NCI-H1105 treated with DMSO at 0.1 percent for 48 hours (cell line): ENCODE measurements around the gene GAB2.

Experiments used
- DNase-seq: peaks from one replicate; lab custom pipeline; 2025; lab: John Stamatoyannopoulos, UW

The GAB2 gene

DNA sequence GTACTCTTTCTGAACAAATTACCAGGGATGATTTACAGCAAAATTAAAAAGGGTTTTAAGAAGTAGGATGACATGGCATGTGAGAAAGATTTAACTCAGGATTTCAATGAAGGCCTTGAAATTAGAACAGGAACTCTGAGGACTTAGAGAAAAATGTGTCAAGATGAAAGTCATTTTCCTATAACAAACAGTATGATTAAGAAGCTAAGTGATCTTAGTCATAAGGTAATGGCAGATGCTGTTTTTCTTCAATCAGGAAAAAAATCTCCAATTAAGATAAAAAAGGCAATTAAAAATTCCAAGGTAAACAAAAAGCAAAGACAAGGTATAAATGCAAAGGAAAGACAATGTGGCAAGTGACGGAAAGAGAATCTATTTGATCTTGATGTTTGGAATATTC lies 73.5 kb downstream of the GAB2 start:
- no peak for DNase-seq

DNA sequence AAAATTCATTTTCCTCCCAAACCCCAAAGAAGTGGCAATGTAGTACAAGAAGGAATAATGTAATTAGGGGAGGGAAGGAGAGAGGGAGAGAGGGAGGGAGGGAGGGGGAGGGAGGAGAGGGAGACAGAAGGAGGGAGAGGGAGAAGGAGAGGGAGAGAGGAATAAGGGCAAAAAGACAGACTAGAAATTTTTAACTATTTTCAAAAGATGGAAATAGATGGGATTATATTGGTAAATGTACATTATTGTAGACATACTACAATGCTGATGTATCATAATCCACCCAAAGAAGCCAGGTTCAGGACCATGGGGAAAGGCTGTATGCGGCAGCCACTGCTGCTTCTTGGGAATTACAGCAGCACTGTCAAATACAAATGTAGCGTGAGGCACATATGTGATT lies 74.3 kb downstream of the GAB2 start:
- DNase-seq = no peak

DNA sequence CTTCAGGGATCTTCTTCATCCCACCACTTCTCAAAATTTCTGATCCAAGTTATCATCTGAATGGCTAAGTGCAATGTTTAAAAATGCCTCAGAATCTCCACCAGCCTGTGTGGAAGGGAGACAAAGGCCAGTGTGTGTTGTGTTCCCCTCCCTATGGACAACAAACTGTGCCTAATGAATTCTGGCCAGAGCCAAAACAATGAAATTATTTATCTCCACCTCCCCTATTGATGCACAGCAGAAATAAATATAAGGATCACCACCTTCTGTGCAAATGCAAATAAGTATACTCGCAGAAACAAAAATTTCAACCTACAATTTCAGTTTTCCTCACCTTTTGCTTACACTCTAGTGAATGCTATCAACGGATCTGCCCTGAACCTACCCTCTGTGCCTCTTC lies 75.8 kb downstream of the GAB2 start:
- no peak for DNase-seq

DNA sequence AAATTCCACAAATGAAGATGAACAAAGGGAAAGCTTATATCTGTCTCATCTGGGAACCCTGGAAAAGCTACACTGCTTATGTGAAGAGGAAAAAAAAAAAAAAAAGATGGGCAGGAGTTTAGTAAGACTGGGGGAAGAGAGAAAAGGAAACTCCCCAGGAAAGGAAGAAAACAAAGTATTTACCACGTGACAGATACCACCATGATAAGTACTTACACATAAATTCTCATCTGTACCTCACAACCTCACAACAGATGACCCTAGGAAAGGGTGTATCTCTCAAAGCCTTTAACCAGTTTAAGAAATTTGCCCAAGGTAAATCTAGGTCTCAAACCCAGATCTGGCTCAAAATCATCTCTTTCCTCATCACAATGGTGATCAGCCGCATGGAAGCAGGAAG lies 77.1 kb downstream of the GAB2 start:
- no peak for DNase-seq

DNA sequence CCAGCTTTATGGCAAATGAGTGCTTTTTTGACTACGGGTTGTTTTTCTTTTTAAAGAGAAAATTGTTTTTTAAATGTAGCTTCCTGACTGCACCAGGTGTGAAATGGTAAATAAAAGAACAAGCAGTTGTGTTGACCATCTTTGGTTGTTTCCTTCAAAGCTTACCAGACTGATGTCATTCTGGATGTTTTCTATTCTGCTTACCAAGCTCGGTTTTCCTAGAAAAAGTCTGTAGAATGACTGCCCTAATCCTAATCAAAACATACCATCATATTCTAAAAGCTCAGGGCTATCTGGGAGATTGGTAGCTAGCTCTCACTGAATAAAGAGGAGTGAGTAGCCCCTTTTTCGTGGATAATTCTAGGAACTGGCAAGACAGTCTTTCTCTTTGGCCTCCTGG lies 77.7 kb downstream of the GAB2 start:
- DNase-seq = no peak

DNA sequence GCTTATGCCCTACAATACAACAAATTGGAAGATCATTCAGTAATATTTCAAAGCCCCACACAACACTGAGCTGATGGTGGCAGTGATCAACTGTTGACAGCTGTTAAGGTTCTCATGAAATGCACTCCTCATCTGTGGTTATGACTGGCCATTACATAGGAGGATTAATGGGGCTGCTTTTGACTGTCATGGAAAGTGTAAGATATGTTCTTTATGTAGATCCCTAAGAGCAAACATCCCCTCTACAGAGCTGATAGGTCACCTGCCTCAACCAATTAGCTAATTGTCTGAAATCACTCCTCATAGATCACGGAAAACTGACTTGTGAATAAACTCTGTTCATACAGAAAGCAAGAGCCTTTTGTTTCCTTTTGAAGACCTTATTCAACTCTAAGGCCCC lies 78.1 kb downstream of the GAB2 start:
- peak; percentile 15 for DNase-seq

DNA sequence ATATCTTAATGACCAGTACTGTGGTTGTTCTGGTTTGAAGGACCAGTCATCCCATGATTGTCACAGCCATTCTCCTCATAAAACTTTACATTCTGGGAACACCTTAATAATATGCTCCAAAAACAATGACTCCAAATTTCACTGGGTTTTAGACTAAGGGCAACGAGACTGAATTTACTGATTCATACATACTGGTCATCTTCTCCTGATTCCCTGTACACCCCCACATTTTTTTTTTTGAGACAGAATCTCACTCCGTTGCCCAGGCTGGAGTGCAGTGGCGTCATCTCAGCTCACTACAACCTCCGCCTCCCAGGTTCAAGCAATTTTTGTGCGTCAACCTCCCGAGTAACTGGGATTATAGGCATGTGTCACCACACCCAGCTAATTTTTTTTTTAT lies 78.9 kb downstream of the GAB2 start:
- no peak for DNase-seq

DNA sequence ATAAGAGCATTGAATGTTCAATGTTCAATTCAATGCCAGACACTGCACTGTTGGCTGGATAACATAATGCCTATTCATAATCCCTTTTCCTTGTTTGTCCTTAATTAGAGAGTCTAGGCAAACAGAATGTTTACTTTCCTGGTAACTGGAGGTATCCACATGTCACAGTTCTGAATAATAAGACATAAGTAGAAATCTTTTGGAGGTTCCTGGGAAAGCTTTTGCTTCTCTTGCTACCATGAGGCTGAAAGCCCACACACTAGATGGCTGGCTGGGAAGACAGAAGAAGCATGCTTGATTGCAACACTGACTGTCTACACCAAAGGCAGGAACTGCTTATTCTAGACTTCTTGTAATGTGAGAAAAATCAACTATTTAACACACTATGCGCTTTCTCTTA lies 79.5 kb downstream of the GAB2 start:
- DNase-seq = no peak

DNA sequence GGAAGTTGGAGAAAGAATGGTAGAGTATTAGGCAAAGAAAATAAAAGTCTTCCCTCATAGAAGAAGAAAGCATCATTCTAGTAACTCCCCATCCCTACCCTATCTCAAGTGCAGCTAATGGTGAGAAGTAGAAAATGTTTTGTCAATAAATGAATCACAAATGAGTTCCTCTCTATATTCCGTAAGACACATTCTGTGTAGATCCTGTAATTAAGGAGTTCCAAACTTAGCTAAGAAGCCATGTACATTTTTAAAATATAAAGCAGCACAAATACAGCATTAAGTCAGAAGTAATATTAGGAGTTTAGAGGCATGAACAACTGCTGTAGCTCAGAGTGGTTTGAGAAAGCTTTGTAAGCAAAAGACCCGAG lies 80.1 kb downstream of the GAB2 start:
- no peak for DNase-seq

DNA sequence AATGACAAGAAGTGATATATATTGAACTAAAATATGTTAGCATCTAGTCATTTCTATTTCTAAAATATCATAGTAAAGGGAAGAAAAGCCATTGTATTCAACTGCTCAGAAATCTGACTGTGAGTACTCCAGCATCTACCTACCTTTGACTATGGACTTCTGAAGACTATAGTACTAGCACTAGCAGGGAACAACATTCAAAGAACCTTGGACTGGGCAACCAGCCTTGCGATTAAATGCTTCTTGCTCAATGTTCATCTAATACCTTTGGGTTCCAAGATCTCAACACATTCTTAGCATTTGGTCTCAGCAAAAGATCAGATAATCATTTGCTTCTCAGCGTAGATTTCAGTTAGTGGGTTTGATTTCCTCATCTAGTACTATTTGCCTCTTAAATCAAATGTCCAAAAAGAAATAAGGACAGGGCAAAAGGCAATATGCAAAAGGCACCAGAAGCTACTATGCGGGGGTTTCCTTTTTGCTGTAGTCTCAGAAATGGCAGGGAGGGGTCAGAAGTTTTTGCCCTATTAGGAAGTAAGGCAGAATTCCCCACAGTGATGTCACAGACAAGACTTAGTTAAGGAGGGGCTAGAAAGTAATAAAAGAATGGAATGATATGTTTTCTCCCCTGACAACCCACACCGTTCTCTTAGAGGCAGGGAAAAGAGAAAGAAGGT lies 80.6 kb downstream of the GAB2 start:
- no peak for DNase-seq

DNA sequence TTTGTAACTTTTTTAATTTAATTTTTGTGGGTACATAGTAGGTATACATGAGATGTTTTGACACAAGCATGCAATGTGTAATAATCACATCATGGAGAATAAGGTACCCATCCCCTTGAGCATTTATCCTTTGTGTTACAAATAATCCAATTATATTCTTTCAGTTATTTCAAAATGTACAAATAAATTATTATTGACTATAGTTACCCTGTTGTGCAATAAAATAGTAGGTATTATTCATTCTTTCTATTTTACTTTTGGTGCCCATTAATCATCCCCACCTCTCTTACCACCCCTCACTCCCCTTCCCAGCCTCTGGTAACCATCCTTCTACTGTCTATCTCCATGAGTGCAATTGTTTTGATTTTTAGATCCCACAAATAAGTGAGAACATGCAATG lies 83.5 kb downstream of the GAB2 start:
- no peak for DNase-seq

DNA sequence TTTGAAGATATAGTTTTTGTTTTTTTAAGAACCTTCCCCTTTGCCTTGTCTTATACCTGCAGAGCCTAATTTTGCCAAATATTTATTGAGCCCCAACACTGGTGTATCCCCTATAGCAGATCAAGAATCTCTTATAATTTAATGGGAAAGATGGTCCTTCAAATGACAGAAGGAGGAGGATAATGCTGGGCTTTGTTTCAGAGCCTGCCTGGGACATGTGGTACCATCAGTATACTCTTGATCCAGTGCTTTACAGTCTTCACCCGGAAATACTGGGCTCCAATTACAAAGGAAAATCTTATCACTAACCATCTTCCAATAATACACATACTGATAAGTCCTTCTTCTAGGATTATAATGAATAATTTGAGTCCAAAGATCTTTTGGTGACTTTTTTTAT lies 84.7 kb downstream of the GAB2 start:
- DNase-seq = no peak

DNA sequence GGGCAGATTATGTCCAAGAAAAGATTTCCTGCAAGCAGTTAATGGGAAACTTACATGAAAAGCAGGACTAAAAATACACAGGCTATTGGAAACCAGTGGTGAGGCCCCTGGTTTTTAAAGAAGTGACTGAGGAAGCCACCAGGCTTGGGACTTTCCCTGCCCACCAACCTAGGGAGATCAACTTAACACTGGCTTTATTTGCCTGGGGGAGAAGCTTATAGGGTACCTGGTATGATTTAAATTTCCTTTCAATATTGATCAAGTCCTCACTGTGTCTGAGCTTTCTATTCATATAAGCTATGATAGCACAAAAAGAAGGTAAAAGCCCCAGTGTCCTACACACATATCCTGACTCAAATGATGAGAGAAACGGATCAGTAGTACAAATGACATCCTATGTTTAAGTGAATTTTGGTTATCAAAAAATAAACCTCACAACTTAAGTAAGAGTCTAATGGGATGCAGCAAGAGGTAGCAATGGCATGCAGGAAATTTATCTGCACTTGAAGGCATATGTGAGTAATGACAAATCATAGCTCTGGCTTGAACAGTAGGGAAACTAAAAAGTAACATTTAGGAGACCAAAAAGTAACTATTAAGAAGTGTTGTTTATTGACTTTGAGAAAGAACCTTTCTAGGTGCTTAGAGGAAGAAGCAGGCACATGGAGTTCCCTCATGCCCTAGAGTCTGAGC lies 85.3 kb downstream of the GAB2 start:
- no peak for DNase-seq

DNA sequence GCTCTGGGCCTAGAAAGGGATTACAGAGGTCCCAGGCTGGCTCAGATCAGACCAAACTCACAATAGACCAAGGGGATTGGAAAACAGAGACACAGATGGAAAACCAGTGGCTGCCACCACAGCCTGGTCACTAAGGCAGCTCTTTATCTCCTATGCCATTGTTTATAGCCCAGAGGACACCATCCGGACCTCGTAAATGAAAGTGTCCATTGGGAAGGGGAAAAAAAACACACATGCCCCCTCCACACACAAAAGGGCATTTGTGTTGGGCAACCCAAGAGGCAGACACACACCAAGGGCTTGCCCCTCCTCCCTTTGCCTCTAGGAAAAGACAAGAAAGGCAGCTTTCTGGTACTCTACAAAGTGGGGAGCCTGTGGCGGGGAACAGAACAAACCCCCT lies 85.9 kb downstream of the GAB2 start:
- no peak for DNase-seq

DNA sequence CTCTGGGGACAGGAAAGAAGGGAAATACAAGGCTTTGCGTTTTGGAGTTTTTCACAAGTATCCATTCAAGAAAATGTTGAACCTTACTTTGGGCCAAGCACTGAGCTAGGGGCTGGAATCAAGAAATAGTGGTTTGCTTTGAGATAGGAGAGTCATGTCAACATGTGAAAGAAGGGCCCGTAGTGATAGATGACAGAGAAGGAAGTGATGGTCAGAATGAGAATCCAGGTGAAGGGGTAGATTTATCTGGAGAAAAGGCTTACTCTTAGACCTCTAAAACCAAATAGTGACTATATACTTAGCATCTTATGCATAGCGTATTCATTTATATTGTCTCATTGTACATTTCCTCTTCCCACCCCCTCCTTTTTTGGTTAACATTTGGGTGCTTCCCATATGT lies 87.3 kb downstream of the GAB2 start:
- DNase-seq = no peak

DNA sequence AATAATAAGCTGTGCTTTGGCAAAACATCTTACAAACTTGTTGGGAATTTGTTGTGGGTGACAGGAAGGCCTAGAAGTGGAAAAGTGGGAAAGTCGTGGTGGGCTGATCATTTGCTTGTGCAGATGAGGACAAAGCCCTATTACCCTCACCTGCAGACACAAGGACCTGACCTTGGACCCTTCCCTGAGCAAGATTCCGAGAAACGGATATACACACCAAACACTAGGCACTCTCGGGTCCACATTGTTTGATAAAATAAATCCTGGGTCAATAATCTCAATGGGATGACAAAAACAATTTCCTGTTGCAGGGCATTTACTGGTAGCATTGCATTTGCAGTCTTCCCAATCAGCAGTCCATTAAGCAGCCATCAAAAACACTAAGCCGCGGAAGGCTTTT lies 89.7 kb downstream of the GAB2 start:
- no peak for DNase-seq

DNA sequence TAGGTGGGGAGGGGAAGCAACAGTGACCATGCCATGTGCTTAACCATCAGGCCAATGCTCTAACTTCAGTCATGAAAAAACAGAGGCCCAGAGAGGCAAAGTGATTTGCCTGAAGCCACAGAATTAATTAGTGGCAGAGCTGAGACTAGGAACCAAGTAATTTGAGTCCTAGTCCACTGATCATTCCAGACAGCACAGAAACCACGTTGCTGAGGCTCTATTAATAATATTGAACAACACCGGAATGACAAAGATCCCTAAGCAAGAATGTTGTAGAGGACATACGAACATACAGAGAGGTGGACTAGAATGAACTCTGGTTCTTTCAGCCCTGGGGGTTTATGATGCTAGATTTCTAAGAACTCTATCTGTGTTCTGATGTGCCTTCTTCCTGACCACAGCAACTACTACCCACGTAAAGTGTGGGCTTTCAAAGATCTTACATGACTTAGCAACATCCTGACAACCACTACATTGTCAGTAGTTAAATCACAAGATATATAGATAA lies 92.3 kb downstream of the GAB2 start:
- DNase-seq = no peak

DNA sequence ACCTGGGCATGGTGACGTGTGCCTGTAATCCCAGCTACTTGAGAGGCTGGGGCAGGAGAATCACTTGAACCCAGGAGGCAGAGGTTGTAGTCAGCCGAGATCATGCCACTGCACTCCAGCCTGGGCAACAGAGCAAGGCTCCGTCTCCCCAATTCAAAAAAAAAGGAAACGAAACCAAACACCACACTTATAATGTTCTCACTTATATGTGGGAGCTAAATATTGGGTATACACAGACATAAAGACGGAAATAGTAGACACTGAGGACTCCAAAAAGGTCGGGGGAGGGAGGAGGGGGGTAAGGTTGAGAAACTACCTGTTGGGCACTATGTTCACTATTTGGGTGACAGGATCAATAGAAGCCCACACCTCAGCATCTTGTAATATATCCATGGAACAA lies 94.3 kb downstream of the GAB2 start:
- DNase-seq = no peak

DNA sequence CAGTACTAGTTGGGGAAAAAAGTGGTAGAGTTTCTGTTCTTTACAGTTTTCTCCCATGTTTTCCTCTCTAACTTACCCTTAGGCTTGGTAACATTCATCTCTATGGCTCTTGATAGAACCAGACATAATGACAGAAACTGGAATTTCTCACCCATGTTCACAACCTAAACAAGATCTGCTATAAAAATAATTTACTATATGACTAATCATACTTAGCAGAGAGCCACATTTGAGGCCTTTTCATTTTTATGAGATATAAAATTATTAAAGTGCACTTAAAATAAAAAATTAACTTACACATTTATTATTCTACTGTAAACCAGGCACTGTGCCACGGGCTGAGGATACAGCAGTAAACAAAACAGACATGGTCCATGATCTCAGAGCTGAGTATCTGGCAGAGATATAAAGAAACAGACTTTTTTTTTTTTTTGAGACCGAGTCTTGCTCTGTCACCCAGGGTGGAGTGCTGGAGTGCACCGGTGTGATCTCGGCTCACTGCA lies 98.1 kb downstream of the GAB2 start:
- DNase-seq = no peak

DNA sequence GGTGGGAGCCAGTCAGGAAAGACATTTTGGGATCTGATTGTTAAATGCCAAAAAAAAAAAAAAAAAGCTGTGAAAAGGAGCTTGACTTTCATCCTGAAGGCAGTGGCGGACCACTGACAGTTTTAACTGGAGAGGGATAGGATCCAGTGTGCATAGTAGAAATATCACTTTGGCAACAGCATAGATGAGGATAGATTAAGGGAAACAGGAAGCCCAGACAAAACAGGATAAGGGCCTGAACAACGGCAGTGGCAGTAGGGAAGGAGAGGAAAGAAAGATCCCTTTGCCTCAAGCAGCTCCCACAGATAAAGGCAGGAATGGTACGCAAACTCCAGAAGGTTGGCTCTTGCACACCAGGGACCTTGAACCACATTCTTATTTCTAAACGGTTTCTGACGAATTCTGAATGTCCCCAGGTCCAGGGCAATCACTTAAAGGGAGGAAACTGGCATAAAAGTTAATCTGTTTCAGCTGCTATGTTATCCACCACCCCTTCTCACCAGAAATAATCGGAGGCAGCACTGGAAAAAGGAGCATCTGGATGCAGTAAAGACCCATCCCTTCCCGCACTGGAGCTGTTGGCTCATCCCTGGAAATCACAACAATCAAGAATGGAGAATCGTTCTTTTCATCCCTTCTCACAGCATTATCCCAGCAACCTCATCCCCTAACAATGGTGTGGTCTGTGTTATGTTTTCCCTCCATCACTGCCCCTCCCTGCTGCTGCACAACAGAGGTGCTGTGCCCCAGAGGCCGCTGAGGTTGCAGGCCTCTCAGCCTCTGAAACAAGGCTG lies 99.1 kb downstream of the GAB2 start:
- DNase-seq = no peak

DNA sequence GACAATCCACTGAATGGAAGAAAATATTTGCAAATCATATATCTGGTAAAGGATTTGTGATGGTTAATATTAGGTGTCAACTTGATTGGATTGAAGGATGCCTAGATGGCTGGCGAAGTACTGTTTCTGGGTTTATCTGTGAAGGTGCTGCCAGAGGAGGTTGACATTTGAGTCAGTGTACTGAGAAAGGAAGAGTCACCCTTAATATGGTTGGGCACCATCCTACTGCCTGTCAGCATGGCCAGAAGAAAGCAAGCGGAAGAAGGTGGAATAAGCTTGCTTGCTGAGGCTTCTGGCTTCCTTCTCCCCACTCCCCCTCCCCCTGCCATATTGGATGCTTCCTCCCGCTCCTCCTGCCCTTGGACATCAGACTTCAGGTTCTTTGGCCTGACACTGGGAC lies 101.9 kb downstream of the GAB2 start:
- no peak for DNase-seq

DNA sequence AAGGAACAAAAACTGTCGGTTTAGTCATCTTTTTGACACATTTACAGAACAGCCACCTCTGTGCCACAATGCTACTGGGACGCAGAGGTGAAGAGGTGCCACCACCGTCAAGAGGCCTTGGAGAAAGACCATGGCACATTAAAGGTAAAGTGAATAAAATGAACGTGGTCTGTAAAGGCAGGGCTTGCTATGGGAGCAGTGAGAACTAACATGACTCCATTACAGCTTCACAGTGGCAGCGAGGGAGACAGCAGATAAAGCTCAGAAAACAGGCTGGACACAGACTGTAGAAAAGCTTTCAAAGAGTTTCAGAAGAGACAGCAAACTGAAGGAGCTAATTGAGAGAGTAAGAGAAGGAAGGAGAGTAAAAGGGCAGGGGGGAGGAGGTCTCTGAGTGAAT lies 102.9 kb downstream of the GAB2 start:
- no peak for DNase-seq

DNA sequence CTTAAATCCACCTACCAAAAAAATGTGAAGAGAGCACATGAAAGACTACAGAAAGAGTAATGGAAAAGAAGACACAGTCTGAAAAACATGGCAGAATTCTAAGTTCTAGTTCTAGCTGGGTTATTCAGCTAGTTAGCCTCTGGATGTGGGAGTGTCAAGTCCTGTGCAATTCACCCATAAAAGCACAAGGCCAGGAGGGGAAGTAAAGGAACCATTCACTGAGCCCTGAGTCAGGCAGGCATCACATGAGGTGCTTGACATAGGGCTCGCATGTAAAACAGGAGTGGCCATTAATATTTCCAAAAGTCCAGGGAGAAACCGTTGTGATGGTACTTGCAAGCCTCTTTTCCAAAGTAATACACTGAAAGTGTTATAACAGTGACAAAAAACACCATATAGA lies 103.7 kb downstream of the GAB2 start:
- DNase-seq = no peak
